Measurements from ENCODE around the gene MCRIP1.

The MCRIP1 gene

GRCh38 chr17:81860756-81861568 lies 27.9 kb upstream of the MCRIP1 start:
- peak; percentile 100 for DNase-seq (ENCODE audit: low read depth)

DNA sequence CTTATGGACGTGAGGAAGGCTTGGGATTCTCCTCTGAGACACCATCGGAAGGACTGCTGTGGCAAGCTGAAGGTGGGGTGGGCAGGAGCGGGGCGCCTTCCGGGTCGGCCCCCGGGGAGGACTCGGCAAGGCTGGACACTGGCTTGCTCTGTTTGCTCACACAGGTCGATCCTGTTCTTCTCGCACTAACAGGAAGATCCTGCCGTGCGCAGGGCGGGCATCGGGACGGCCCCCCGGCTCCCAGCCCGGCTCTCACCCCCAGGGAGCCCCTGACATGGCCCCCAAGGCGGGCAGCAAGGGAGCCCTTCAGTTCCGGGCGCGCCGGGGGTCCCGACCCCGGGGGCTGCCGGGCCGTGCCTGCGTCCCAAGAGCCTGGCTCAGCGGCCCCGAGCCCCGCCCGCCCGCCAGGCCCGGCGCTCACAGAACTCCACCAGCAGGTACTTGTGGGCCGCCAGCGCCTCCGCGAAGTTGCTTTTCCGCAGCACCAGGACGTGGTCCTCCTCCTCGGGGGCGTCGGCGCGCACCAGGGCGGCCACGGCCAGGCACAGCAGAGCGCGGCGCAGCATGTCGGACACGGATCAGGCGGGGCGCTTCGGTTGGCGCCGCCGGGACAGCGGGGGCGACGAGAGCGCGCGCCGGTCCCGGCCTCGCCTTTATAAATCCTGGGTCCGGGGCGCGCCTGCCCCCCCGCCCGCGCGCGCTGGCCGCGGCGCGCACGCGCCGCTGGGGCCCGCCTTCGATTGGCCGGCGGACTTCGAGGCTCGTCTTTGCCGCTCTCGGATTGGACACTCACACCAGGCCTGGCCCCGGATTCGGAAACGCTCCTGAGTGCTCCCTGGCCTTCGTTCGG lies 27.0 kb upstream of the MCRIP1 start, which contains the start of gene P4HB:
Gene P4HB, minus strand, starts transcription at position 630 of the 850 bp plus-strand sequence. Its CDS starts 64 bp downstream, at position 566.
- no peak for DNase-seq (ENCODE audit: low read depth)

GRCh38 chr17:81858967-81859905 lies 26.1 kb upstream of the MCRIP1 start:
- DNase-seq (ENCODE audit: low read depth), result no peak

DNA sequence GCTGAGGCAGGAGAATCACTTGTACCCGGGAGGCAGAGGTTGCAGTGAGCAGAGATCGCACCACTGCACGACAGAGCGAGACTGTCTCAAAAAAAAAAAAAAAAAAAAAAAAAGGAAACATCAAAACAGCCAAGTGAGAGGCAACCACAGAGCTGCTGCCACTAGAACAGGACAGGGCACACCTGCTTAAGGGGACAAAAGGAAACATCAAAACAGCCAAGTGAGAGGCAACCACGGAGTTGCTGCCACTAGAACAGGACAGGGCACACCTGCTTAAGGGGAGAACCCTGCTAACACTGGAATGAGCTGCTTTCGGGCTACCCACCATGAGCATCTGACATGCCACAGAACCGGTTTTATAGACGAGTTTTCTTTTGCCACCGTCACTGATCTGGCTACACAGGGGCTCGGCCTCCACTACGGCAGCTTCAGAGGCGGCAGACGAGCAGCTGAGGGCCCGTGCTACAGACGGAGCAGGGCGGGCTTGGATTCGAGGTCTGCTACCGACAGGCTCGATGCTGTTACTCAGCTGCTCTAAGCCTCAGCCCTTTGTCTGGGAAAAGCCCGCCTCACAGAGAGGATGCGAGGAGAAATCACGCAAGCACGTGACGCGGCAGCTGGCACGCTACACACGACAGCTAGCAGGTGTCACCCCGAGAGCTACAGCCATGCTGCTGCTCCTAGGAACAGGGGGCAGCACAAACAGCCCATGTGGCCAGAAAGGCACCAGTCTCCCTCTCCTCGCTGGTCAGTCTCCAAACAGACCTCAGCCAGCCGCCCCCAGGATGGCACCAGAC lies 25.3 kb upstream of the MCRIP1 start:
- no peak for DNase-seq (ENCODE audit: low read depth)

GRCh38 chr17:81854974-81855774 lies 22.1 kb upstream of the MCRIP1 start:
- no peak for DNase-seq (ENCODE audit: low read depth)

DNA sequence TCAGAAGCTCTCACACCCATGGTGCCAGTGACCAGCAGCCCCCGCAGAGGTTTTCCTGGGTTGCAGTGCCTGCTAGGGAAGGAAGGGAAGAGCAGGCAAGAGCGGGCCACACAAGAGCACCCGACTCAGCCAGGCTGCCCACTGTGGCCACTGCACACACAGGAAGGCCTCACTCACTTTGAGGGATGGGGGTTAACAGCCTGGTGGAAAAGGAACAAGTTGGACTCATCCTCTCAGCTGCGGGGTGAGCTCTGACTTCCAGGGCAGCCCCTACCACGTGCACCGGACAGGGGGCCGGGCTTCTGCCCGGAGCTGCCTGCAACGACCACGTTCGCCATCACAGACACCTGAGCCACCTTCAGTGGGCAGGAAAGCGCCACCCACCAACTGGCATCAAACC lies 19.1 kb upstream of the MCRIP1 start:
- DNase-seq (ENCODE audit: low read depth), result no peak

DNA sequence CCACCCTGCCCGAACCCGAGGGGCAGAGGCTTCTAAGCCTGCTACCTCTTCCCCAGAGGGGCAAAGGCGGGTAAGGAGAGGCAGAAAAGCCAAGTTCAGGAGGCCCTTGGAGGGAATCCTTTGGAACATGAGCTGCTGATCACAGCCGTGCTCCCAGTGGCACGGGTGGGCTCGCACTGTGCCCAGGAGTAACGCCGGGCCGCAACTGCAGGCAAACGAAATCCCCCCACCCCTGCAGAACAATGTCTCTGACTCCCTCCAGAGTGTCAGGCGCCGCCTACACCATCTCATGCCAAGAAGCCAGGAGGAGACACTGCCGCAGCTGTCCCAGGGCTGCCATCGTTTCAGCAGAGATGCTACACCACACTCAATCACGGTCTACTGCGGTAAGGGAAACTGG lies 18.3 kb upstream of the MCRIP1 start:
- DNase-seq (ENCODE audit: low read depth), result no peak

- no peak for DNase-seq (ENCODE audit: low read depth)
These were observed 16.4 kb upstream of the MCRIP1 start for GRCh38 chr17:81849457-81849856.

DNA sequence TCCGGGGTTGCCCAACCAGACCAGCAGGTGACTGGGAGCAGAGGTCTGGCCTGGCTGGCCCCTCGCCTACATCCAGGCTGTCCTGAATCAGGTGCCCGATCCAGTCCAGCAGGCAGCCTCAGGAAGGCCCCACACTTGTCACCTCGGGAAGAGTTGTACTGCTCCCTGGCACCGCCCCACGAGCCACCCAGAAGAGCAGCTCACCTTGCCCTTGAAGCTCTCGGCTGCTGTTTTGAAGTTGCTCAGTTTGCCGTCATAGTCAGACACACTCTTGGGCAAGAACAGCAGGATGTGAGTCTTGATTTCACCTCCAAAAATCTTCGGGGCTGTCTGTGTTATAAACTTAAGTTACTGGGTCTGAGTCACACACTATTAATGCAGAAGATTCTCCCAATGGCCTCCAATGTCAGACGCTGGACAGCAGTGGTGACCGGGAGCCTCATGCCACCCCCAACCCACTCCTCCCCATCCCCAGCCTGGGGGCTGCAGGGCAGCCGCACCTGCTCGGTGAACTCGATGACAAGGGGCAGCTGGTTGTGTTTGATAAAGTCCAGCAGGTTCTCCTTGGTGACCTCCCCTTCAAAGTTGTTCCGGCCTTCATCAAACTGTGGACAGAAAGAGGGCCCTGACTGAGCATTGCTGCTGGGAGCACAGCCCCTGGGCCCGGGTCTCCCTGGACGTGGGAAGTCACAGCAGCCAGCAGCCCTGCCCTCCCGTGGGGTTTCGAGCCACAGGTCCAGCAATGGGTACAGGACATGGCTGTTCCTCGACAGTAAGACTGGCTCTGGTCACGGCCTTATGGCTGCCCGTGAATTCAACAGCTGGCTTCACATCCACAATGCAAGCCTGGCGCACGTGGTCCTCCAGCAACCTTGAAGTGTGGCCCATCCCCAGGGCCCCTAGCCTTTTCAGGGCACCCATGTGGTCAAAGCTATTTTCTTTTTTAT lies 13.9 kb upstream of the MCRIP1 start:
- no peak for DNase-seq (ENCODE audit: low read depth)

DNA sequence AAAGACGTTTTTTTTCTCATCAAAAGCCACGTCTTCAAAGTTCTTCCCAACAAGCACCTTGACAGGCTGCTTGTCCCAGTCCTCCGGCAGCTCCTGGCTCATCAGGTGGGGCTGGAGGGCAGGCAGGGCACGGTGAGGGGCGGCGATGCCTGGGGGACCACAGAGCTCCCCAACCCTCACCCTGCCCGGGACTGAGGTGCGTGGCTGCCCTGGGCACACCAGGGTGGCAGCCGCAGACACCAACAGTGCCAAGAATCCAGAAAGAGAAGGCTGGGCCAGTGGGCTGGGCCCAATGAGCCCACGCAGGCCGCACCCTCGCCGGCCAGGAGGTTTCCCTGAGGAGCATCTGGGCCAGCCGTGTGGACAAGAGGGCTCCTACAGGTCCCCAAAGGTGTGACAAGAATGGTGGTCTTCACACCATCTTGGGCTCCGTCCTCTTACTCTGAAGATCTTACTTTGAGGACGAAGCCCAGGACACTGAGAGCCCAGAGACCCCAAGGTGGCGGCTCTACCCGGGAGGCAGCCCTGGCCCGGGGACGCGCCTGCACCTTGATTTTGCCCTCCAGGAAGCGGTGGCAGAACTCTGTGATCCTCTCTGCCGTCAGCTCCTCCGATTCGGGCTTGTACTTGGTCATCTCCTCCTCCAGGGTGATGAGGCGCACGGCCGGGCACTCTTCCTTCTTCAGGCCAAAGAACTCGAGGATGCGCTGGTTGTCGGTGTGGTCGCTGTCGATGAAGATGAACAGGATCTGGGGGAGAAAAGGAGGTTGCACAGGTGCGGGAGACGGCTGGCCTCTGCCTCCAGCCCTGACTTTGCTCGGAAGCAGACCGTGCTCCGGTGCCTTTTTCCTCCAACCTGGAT lies 13.0 kb upstream of the MCRIP1 start:
- DNase-seq (ENCODE audit: low read depth), result no peak

DNA sequence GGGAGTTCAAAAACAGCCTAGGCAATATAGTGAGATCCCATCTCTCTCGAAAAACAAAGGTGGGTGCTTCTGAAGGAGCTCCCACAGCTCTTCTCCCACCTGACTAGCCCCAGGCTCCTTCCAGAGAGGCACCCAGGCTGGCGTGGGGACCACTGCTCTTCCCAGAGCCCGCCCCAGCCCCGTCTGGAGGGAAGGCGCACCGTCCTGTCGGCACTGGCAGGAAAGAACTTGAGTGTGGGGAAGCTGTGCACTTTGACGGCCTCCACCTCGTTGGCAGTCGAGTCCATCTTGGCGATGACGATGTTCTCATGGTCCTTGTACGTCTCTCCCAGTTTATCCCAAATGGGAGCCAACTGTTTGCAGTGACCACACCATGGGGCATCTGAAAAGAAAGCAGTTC lies 12.3 kb upstream of the MCRIP1 start:
- DNase-seq (ENCODE audit: low read depth), result no peak

- no peak for DNase-seq (ENCODE audit: low read depth)
These were observed 11.8 kb upstream of the MCRIP1 start for GRCh38 chr17:81844887-81845286.

- no peak for DNase-seq (ENCODE audit: low read depth)
These were observed 11.3 kb upstream of the MCRIP1 start for GRCh38 chr17:81844327-81844851.

DNA sequence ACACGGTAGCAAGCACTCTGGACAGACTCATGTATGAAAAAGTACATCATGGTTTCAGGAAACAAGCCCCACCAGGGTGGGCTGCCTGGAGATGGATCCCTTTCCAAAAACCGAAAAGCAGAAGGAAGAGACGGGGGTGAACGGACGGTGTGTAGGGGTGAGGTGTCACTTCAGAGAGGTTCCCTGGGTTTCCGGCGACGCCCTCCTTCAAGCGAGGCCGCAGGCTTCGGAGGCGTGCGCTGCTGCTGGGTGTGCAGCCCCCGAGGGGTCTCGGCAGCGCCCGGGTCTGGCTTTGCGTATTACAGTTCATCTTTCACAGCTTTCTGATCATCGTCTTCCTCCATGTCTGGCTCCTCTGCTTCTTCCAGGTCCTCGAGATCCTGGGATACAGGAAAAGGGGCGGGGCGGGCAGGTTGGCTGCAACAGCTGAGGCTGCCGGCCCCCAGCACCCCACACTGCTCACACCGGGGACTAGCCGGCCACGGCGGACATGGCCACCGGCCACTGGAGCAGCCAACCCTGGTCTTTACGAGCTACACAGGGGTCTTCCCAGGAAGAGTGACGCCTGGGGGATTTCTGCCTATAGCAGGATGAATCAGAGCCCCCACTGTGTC lies 10.7 kb upstream of the MCRIP1 start:
- no peak for DNase-seq (ENCODE audit: low read depth)

- DNase-seq (ENCODE audit: low read depth), result no peak
These were observed 9.8 kb upstream of the MCRIP1 start for GRCh38 chr17:81842725-81843504.

DNA sequence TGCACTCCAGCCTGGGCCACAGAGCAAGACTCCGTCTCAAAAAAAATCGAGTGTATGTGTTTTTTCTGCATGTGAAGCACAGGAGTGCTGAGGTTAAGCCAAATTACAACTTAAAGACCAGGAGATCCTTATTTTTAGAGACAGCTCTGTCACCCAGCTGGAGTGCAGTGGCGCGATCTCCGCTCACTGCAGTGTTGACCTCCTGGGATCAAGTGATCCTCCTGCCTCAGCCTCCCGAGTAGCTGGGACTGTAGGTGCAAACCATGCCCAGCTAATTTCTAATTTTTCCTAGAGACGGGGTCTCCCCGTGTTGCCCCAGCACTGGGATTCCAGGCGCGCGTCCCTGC lies 9.3 kb upstream of the MCRIP1 start:
- no peak for DNase-seq (ENCODE audit: low read depth)

GRCh38 chr17:81841866-81842265 lies 8.8 kb upstream of the MCRIP1 start:
- no peak for DNase-seq (ENCODE audit: low read depth)

All from GM04503 (cell line).